ENCODE measurements around the gene VSTM4.

DNA sequence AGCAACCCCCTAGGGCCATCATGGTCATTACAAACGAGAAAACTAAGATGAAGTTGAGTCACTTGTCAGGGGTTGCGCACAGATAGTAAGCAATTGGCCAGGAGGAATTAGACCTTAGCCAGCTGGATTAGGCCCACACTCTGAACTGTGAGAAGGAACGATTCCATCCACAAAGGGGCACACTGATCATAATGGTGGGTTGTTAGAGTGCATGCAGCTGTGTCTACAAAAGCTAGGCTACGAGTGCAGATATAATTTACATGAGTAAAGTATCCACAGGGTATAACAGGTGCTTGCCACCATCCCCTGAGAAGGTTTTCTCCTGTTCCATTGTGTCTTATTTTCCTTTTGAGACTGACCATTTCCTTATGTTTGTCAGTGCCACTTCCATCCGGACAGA is 35.1 kb upstream of the VSTM4 start:
- TF ChIP-seq, protein P1, sequence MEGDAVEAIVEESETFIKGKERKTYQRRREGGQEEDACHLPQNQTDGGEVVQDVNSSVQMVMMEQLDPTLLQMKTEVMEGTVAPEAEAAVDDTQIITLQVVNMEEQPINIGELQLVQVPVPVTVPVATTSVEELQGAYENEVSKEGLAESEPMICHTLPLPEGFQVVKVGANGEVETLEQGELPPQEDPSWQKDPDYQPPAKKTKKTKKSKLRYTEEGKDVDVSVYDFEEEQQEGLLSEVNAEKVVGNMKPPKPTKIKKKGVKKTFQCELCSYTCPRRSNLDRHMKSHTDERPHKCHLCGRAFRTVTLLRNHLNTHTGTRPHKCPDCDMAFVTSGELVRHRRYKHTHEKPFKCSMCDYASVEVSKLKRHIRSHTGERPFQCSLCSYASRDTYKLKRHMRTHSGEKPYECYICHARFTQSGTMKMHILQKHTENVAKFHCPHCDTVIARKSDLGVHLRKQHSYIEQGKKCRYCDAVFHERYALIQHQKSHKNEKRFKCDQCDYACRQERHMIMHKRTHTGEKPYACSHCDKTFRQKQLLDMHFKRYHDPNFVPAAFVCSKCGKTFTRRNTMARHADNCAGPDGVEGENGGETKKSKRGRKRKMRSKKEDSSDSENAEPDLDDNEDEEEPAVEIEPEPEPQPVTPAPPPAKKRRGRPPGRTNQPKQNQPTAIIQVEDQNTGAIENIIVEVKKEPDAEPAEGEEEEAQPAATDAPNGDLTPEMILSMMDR (IDR thresholded peaks at IDR 0.05): no peak
- no peak for TF ChIP-seq EZH2 (IDR thresholded peaks at IDR 0.05; ENCODE audit: borderline replicate concordance, insufficient read depth, low read depth, low read length, poor library complexity, severe bottlenecking)

Data from B cell (primary cell).